ENCODE measurements around the gene MDM2. TPM values are rescaled to one million over a fixed set of nuclear protein-coding genes. Genes with fewer than 3 reads are reported as not detected.

The MDM2 gene
- total RNA-seq, 3 donors from 2014 or later, result 74.7 to 92.1 (median 91.3) TPM

GRCh38 chr12:68878283-68878682, 70.3 kb downstream of the MDM2 start:
- TF ChIP-seq CTCF (IDR thresholded peaks at IDR 0.05), result no peak
- H3K4me3 ChIP-seq, result no peak overlapping the region
- H3K9me3 ChIP-seq, result peaks cover 5% of the 10 kb centered on the region
- no peaks in the 10 kb centered on the region for H3K36me3 ChIP-seq (ENCODE audit: low read depth)
- DNase-seq (no peak), ATAC-seq (no peak)
- H3K4me1 ChIP-seq (ENCODE audit: low read depth), result no peaks in the 10 kb centered on the region
- intact Hi-C loops (cut with DNase I, micrococcal nuclease), result no loop called here

GRCh38 chr12:68878846-68879245, 70.9 kb downstream of the MDM2 start:
- Histone ChIP-seq H3K4me3 (no peak overlapping the region), H3K36me3 (ENCODE audit: low read depth) (no peaks in the 10 kb centered on the region), H3K4me1 (ENCODE audit: low read depth) (no peaks in the 10 kb centered on the region), H3K9me3 (peaks cover 5% of the 10 kb centered on the region)
- ATAC-seq, result no peak
- DNase-seq, result no peak
- no peak for TF ChIP-seq CTCF (IDR thresholded peaks at IDR 0.05)
- intact Hi-C loops (cut with DNase I, micrococcal nuclease), result no loop called here

DNA sequence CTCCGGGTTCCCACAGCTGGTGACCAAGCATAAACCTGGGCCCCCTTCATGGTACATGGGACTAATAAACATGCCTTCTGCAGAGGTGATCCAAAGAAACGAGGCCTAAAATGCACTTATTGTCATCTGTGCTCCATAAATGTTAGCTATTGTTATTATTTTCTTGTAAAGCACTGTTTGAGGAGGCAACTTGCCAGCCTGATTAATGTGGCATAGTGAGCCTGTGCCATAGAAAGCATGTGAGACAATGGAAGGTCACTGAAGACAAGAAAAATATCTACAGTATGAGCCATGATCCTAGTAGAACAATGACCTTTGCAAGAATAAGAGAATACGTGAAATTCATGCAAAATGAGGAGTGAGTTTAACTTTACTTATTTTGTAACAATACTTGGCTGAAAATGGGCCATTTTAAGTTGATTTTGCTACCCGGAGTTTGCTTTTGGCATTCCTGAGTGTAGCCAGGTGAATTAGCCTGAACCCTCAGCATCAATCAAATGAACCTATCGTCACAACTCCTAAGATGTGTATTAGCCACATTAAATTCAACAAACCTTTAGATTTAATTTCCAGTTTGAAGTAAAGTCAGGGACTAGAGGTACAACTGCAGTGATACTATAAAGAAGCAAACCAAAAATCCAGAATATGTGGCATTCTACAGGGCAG, 72.8 kb downstream of the MDM2 start:
- H3K36me3 ChIP-seq (ENCODE audit: low read depth), result no peaks in the 10 kb centered on the region
- intact Hi-C loops (cut with DNase I, micrococcal nuclease), result no loop called here
- peaks cover 5% of the 10 kb centered on the region for H3K9me3 ChIP-seq
- DNase-seq (no peak), ATAC-seq (no peak)
- no peaks in the 10 kb centered on the region for H3K4me1 ChIP-seq (ENCODE audit: low read depth)
- no peak for TF ChIP-seq CTCF (IDR thresholded peaks at IDR 0.05)
- H3K4me3 ChIP-seq, result no peak overlapping the region

DNA sequence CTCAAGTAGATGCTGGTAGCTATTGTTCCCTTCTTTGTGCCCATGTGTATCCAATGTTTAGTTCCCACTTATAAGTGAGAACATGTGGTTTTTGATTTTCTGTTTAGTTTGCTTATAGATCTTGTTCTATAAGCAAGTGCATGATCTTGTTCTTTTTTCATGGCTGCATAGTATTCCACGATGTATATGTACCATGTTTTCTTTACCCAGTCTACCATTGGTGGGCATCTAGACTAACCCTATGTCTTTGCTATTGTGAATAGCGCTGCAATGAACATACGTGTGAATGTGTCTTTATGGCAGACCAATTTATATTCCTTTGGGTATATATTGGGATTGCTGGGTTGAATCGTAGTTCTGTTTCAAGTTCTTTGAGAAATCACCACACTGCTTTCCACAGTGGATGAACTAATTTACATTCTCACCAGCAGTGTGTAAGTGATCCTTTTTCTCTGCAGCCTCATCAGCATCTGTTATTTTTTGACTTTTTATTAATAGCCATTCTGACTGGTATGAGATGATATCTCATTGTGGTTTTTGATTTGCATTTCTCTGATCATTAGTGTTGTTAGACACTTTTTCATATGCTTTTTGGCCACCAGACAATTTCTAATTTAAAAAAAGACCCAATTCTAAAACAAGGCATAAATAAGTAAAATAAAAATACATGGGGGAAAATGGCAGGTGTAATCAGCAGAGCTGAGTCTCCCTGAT, 74.4 kb downstream of the MDM2 start:
- no peaks in the 10 kb centered on the region for H3K36me3 ChIP-seq (ENCODE audit: low read depth)

DNA sequence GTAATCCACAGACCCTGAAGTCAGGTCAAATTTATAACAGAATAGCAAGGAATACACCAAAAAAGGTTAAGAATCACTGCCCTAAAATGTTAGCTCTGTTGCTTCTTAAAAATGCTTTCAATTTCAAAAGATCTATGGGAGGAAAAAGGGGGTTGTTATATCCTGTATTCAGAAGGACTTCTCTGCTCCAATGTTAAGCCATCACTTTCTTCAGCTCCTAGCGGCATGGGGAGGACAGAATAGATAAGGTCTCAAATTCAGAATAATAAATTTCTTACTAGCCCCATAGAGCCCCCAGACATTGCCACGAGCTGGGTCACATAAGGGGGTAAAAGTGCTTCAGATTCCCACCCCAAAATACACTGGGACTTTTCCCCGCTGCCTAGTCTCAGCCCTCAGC, 75.2 kb downstream of the MDM2 start:
- DNase-seq, result no peak
- Histone ChIP-seq H3K4me1 (ENCODE audit: low read depth) (no peaks in the 10 kb centered on the region), H3K4me3 (no peak overlapping the region), H3K9me3 (peaks cover 5% of the 10 kb centered on the region), H3K36me3 (ENCODE audit: low read depth) (no peaks in the 10 kb centered on the region)
- no peak for ATAC-seq
- intact Hi-C loops (cut with DNase I, micrococcal nuclease), result no loop called here
- TF ChIP-seq CTCF (IDR thresholded peaks at IDR 0.05), result no peak

More for the DNA sequence above, 74.4 kb downstream of the MDM2 start:
- H3K9me3 ChIP-seq, result peaks cover 5% of the 10 kb centered on the region
- intact Hi-C loops (cut with DNase I, micrococcal nuclease), result no loop called here
- H3K4me1 ChIP-seq (ENCODE audit: low read depth), result no peaks in the 10 kb centered on the region
- no peak overlapping the region for H3K4me3 ChIP-seq
- DNase-seq (no peak), ATAC-seq (no peak)
- no peak for TF ChIP-seq CTCF (IDR thresholded peaks at IDR 0.05)
